Testis (tissue), 3 donors: ENCODE results near the gene MEF2A. TPM values are rescaled to one million over a fixed set of nuclear protein-coding genes. Genes with fewer than 3 reads are reported as not detected.

Source experiments
- DNase-seq: peaks from one replicate; pipeline ENCODE4 v3.0.0-alpha.2; 2019
- H3K27ac ChIP-seq, 2 donors: fragments of 200-600 bp; sonication (generic); one replicate each; pipeline ENCODE4 v1.5.1; 2019
- H3K27me3 ChIP-seq: fragments of 200-600 bp; sonication (generic); one replicate; pipeline ENCODE4 v1.5.1; 2019
- H3K36me3 ChIP-seq: fragments of 200-600 bp; sonication (generic); one replicate; pipeline ENCODE4 v1.5.1; 2017; ENCODE audit warnings: low read depth; ENCODE audit errors: missing control alignments
- H3K4me1 ChIP-seq: fragments of 200-600 bp; sonication (generic); one replicate; pipeline ENCODE4 v1.5.1; 2019
- H3K4me3 ChIP-seq, 2 donors: fragments of 200-600 bp; sonication (generic); one replicate each; pipeline ENCODE4 v1.5.1; 2017 to 2019
- H3K9me3 ChIP-seq: fragments of 200-600 bp; sonication (generic); one replicate; pipeline ENCODE4 v1.5.1; 2017
- POLR2A ChIP-seq: fragments of 450-650 bp; IDR thresholded peaks from one replicate; pipeline ENCODE4 v1.6.1; 2017; ENCODE audit warnings: antibody characterized with exemption, mild to moderate bottlenecking, moderate library complexity
- WGBS, 2 donors: methylation state at CpG; one replicate each; pipeline ENCODE4 v1.1.5; 2018; 5-methylcytosine and 5-hydroxymethylcytosine counted together
- intact Hi-C: fragments of 100-400 bp; cut with DNase I; formaldehyde crosslinking; loops from one replicate; pipeline ENCODE4 v1.15.1; 2023; ENCODE audit warnings: low total_unique reads
- polyA plus RNA-seq: library from polyadenylated mRNA; stranded (reverse); fragments of 350-450 nt; fragmentation: Illumina TruSeq; extraction: RNeasy Lipid Tissue Mini Kit (QIAGEN cat#74804); gene quantifications from one replicate; pipeline ENCODE4 v1.2.3, GENCODE V29; 2014; ENCODE audit warnings: low read depth, low replicate concordance; ENCODE audit not compliant: insufficient read depth
- total RNA-seq, 2 donors: library from RNA; depleted of rRNA; stranded (reverse); fragments of >200 nt; gene quantifications; one replicate each; pipeline ENCODE4 v1.2.3, GENCODE V29; 2016
- TF ChIP-seq, protein P1 (sequence below), 3 experiments: fragments of 450-650 bp in 2 of 3; fragments of 200-600 bp in 1 of 3; sonication (generic) in 1 of 3; IDR thresholded peaks; one replicate each; pipeline ENCODE4 v1.5.1; 2016 to 2019; ENCODE audit warnings: antibody characterized with exemption in 3 of 3, mild to moderate bottlenecking in 2 of 3, moderate library complexity in 1 of 3

Gene MEF2A
- total and polyA plus RNA-seq, 3 donors from 2014 or later, result 33.7 to 68.9 (median 67.9) TPM

DNA sequence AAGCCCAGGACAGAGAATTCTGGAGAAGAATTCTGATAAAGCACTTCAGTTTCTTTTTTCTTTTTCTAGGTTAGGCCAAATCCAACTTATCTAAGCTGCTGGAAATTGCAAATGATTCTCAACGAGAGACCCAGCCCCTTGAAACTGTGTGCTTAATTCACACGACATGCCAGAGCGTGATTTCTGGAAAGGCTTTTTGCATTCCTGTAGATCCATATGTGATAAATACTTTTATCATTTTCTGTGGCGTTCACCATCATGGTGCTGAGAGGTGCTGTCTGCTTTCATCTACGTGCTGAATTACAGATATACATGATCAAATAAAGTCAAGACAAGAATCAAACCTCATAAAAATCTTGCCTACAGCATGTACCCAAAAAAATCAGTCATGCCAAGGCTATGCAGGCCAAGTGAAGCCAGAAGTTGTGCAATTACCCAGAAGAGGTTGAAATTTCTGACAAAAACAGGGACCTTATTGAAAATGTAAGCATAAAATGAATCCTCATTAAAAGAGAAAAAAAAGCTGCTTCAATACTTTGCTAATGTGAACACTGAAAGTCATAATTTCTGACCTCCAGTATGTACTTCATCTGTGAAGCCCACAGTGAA is 10.8 kb upstream of the MEF2A start:
- Histone ChIP-seq H3K9me3 (no peaks in the 10 kb centered on the region), H3K27ac (peak overlapping the region in 1 of 2 donors; percentile 64), H3K4me1 (no peaks in the 10 kb centered on the region), H3K36me3 (no peaks in the 10 kb centered on the region), H3K27me3 (no peaks in the 10 kb centered on the region), H3K4me3 (no peak overlapping the region)
- TF ChIP-seq POLR2A, result no peak
- TF ChIP-seq, protein P1, sequence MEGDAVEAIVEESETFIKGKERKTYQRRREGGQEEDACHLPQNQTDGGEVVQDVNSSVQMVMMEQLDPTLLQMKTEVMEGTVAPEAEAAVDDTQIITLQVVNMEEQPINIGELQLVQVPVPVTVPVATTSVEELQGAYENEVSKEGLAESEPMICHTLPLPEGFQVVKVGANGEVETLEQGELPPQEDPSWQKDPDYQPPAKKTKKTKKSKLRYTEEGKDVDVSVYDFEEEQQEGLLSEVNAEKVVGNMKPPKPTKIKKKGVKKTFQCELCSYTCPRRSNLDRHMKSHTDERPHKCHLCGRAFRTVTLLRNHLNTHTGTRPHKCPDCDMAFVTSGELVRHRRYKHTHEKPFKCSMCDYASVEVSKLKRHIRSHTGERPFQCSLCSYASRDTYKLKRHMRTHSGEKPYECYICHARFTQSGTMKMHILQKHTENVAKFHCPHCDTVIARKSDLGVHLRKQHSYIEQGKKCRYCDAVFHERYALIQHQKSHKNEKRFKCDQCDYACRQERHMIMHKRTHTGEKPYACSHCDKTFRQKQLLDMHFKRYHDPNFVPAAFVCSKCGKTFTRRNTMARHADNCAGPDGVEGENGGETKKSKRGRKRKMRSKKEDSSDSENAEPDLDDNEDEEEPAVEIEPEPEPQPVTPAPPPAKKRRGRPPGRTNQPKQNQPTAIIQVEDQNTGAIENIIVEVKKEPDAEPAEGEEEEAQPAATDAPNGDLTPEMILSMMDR (IDR thresholded peaks at IDR 0.05), result no peak
- WGBS, 2 donors, result 55 to 78% methylated on average over 5 of the region's 5 CpGs
- intact Hi-C loops, result no loop called here
- DNase-seq, result no peak

DNA sequence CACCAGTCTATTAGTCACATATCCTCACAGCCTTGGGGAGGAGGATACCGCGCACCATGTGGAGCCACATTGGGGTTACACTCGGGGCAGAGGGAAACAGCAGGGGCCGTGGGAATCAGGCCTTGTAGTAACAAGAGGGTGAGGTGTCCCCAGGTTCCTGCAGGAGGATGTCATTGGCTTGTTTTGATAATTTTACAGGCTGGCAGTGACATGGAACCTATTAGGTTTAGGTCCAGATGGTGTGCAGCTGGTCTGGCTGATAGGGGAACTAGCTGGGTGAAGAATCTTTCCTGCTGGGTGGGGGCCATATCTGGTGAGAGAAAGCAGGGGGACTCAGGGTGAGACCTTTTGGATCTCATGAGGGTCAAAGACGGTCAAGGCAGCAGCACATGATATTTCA is 9.8 kb upstream of the MEF2A start:
- Histone ChIP-seq H3K27ac (peak overlapping the region in 1 of 2 donors; percentile 64), H3K36me3 (no peaks in the 10 kb centered on the region), H3K27me3 (no peaks in the 10 kb centered on the region), H3K4me1 (no peaks in the 10 kb centered on the region), H3K9me3 (no peaks in the 10 kb centered on the region), H3K4me3 (no peak overlapping the region)
- 69 to 89% methylated on average over 5 of the region's 5 CpGs for WGBS, 2 donors
- TF ChIP-seq, protein P1 (IDR thresholded peaks at IDR 0.05), result no peak
- TF ChIP-seq POLR2A, result no peak
- intact Hi-C loops, result no loop called here
- no peak for DNase-seq

DNA sequence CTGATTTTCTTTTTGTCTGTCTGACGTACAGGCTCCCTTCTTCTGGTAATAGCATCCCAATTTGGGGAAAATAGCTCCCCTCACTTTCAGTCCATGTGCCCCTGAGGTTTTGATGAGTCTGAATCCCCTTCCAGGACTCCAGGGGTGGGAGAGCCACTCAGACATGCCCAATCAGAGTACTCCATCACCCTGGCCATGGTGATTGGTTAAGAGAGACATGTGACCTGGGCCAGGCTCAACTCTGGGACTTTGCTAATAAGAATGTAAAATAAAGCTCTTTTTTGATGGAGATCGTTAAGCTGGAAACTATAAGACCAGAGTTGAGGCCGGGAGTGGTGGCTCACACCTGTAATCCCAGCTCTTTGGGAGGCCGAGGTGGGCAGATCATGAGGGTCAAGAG is 9.2 kb upstream of the MEF2A start:
- intact Hi-C loops, result no loop called here
- Histone ChIP-seq H3K9me3 (no peaks in the 10 kb centered on the region), H3K4me3 (no peak overlapping the region), H3K27ac (no peak overlapping the region), H3K36me3 (no peaks in the 10 kb centered on the region), H3K4me1 (no peaks in the 10 kb centered on the region), H3K27me3 (no peaks in the 10 kb centered on the region)
- TF ChIP-seq POLR2A, result no peak
- TF ChIP-seq, protein P1 (IDR thresholded peaks at IDR 0.05), result no peak
- WGBS, 2 donors, result 87 to 95% methylated on average over 4 of the region's 4 CpGs
- no peak for DNase-seq

DNA sequence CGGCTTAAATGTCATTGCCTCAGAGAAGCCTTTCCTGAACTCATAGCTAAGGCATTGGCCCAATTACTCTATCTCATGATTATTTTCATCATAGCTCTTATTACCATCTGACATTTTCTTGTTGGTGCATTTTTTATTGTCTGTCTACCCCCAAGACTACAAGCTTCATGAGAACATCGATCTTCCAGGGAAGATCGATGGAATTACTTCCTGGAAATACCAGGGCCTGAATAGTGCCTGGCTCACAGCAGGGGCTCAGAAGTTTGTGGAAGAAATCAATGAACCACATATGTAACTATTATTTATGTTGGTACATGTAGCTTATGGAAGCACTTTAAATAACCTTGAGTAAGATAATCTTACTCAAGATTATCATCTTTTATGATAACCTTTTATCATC is 7.7 kb upstream of the MEF2A start:
- DNase-seq, result no peak
- H3K27me3 ChIP-seq, result no peaks in the 10 kb centered on the region
- no peaks in the 10 kb centered on the region for H3K36me3 ChIP-seq
- WGBS, 2 donors, result 91 to 95% methylated on average over 3 of the region's 3 CpGs
- H3K27ac ChIP-seq, result no peak overlapping the region
- intact Hi-C loops, result no loop called here
- H3K4me1 ChIP-seq, result no peaks in the 10 kb centered on the region
- no peaks in the 10 kb centered on the region for H3K9me3 ChIP-seq
- no peak for TF ChIP-seq POLR2A
- TF ChIP-seq, protein P1 (IDR thresholded peaks at IDR 0.05), result no peak
- H3K4me3 ChIP-seq, result no peak overlapping the region

DNA sequence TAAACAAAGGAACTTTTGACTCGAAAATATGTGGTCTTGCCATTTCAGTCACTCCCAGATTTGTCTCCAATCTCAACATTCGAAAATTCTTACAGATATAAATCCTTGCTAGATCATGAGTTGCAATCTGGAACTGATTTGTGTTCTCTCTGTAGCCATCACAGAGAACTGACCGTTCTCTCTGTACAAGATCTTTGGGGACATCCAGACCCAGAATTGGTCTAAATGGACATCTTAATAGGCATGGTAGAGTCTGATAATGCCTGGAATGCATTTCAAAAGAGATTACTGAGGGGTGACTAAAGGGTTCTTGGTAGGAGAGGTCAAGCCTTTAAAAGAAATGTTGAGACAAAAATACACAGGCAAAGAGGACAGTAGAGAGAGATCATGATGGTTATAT is 7.2 kb upstream of the MEF2A start:
- intact Hi-C loops, result no loop called here
- TF ChIP-seq, protein P1 (IDR thresholded peaks at IDR 0.05), result no peak
- no peak for TF ChIP-seq POLR2A

More for the DNA sequence above, 7.2 kb upstream of the MEF2A start:
- WGBS, 2 donors, result 56 to 64% methylated on average over 3 of the region's 3 CpGs
- no peaks in the 10 kb centered on the region for H3K27me3 ChIP-seq
- H3K4me1 ChIP-seq, result peaks cover 4% of the 10 kb centered on the region
- H3K9me3 ChIP-seq, result no peaks in the 10 kb centered on the region
- no peaks in the 10 kb centered on the region for H3K36me3 ChIP-seq
- no peak overlapping the region for H3K27ac ChIP-seq
- DNase-seq, result no peak
- H3K4me3 ChIP-seq, result no peak overlapping the region
